GM18909 (cell line): ENCODE data around the gene DDC.
"Not testable (repeated sequence)": the region's sequence is repeated elsewhere in the genome, so short reads cannot be mapped to it uniquely, and the experiment has no call there.

Source experiments
- ATAC-seq: cut with Tn5 transposase; IDR thresholded peaks from one replicate; pipeline ENCODE4 v1.9.1; 2021; ENCODE audit warnings: mild to moderate bottlenecking; ENCODE audit not compliant: unreplicated experiment, poor library complexity

The DDC gene

DNA sequence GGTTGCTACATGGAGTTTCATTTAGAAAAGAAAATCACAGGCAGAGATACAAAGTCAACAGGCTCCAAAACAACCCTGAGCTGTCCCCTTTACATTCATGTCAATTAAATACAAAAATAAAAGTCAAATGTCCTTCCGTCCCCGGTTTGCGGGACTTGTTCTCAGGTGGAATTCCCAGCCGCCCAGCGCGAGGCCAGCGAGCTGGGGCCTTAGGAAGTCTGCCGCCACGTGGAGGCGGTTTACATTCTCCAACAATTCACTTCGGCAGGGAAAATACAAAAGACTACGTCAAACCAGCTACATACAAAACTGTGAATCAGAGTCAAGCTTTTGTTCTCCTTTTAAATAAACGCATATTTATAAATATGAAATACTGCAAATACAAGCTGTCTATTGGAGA, 25.3 kb upstream of the DDC start:
- ATAC-seq = no peak

- ATAC-seq = peak; percentile 39
Observed at GRCh38 chr7:50589364-50589763, 24.2 kb upstream of the DDC start.

DNA sequence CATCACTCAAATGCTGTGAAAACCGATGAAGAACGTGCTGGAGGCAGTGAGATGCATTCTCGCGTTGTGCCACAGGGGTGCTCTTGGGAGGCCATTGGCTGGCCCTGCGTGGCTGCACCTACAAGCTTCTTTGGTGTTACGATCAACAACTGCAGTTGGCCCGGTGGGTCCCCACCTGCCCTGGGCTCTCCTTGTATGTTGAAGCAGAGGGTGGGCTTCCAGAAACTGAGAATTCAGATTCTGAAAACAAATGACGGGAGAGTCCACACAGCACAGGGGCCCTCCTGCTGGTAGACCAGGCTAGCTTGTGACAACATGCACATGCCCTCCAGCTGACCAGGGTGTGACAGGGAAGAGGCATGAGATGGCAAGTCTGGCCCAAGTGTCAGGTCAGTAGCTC, 23.7 kb upstream of the DDC start:
- no peak for ATAC-seq

GRCh38 chr7:50587737-50588136, 22.5 kb upstream of the DDC start:
- no peak for ATAC-seq

GRCh38 chr7:50584793-50585408, 19.7 kb upstream of the DDC start:
- no peak for ATAC-seq

DNA sequence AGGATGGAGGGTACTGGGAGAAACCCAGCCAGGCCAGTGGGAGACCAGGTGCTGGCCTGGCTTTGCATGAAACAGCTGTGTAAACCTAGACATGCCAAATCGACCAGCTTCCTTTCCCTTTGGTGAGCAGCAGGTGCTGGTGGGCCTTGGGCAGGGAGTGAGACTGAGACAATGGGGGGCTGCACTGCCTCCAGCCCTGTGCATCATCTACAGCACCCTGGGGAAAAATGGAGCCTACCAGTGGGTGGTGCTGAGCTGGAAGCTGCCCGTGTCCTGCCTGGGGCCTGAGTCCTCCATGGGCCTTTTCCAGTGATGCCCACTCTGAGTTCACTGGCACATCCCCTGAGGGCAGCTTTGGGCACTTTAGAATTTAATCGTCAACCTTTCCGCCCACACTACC, 19.2 kb upstream of the DDC start:
- ATAC-seq = no peak

DNA sequence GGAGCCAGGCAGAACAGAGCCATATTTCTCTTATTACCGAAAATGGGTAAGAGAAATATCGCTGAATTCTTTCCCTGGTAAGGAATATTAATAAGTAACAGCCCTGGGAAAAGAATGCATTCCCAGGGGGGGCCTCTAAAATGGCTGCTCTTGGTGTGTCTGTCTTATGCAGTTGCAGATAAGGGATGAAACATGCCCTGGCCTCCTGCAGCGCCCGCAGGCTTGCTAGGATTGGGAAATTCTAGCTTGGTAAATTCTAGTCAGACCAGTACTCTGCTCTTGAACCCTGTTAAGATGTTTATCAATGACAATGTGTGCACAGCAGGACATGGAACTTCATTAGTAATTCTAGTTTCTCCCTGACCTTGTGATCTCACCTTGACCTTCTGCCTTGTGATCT, 18.1 kb upstream of the DDC start:
- ATAC-seq = not testable (repeated sequence)

GRCh38 chr7:50582271-50582670, 17.1 kb upstream of the DDC start:
- ATAC-seq = not testable (repeated sequence)

GRCh38 chr7:50580666-50581065, 15.5 kb upstream of the DDC start:
- not testable (repeated sequence) for ATAC-seq

DNA sequence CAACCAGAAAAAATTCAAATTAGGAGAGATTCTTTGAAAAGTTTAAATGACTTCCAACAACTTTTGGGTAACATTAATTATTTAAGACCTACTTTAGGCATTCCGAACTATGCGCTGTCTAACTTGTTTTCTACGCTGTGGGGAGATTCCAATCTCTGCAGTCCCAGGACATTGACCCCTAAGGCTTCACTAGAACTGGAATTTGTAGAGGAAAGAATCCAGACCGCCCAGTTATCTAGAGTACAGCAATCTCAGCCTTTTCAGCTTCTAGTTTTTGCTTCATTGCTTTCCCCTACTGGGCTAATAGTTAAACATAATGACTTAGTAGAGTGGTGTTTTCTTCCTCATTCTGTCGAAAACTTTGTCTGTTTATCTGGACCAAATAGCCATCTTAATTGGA, 14.9 kb upstream of the DDC start:
- no peak for ATAC-seq

DNA sequence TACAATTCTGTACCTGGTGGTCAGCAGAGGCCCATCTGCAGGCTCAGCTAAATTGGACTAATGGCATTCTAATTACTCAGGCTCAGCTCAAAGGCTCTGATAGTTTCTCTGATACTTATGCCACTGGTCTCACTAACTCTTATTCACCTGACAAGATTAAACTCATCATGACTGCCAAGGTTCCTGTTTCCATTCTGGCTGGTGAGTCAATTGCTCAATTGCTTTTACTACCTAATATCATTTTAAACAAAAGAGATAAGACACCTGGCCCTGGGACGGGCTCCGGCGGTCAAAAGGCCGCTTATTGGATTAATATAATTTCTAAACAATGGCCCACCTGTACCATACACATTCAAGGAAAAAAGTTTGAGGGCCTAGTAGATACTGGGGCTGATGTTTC, 12.9 kb upstream of the DDC start:
- ATAC-seq = not testable (repeated sequence)

DNA sequence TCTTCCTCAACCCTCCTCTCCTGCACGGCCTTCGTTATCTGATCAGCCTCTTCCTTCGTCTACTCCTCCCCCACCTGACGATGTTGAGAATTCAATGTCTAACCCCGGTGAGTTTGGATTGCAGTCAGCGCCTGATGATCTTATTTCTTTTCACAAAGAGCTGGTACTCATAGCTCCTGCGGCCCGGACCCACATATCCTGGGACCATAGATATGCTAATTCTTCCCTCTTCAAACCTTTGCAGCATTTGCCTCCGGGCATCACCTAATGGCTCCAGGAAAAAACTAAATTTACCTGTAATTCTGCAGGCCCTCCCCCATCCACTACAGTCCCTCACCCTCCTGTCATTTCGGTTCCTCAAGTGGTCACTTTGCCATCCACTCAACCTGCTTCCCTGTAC, 12.4 kb upstream of the DDC start:
- ATAC-seq = no peak

- not testable (repeated sequence) for ATAC-seq
Observed at GRCh38 chr7:50576388-50576787, 11.2 kb upstream of the DDC start.

DNA sequence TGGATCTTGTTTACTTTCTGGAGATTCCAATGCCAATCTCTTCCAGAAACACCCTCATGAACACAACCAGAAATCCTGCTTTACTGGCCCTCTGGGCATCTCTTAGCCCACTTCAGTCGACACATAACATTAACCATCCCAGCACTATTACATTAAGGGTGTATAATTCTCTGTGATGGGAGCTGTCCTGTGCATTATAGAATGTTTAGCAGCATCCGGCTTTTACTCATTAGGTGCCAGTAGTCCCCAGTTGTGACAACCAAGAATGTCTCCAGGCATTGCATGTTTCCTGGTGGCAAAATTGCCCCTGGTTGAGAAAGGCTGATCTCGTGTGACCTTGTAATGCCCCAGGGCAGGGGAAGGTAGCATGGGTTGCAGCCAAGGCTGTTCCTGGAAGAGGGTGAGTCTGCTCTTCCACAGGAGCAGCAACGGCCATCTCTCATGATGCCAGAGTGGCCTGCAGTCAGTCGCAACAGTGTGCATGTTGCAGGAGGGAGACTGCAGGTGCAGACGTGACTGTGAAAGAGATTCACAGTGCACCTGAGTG, 2.6 kb upstream of the DDC start:
- ATAC-seq = no peak

GRCh38 chr7:50565977-50566376, 772 bp upstream of the DDC start:
- ATAC-seq = no peak

- ATAC-seq = no peak
Observed at GRCh38 chr7:50565559-50565916, 333 bp upstream of the DDC start.

- no peak for ATAC-seq
Observed at GRCh38 chr7:50564171-50564570, 1.0 kb downstream of the DDC start.

- no peak for ATAC-seq
Observed at GRCh38 chr7:50562136-50562535, 3.1 kb downstream of the DDC start.

DNA sequence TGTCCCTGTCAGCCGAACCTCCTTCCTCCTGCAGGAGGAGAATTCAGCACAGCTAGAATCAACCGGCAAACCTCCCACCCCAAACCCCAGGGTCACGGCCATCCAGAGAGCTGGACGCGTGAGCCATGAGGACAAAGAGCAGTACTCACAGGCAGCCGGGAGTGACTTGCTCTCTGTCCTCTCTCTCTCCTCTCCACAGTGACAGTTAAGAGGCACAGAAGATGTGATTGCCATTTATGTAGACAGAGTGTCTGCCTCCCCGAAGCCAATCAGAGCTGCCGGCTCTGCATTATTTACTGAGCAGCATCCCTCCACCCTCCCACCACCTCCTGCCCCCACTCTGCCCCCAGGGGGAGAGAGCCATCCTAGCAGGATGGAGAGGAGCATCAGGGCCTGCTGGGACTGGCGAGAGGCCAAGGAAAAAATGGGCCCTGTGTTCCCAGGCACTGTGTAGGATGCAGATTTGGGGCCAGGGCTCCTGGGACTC, 4.3 kb downstream of the DDC start:
- ATAC-seq = no peak

- no peak for ATAC-seq
Observed at GRCh38 chr7:50559881-50560280, 5.3 kb downstream of the DDC start.

GRCh38 chr7:50558294-50559053, 6.7 kb downstream of the DDC start:
- no peak for ATAC-seq

DNA sequence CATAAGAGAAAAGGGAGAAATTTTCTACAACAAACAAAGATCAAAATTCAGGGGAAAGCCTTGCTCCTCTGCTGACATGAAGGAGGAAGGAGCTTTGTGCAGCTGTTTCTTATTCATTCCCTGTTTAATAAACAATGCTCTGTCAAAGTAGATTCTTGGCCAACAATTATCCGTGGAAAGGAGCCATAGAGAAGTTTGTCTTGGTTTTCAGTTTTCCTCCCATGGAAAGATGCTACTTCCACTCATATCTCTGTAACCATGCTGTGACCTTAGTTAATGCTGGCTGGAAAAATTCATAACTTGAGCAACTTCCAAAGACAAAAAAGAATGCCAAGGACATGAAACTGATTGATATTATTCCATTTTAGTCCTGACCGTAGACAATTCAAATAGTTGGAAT, 8.1 kb downstream of the DDC start:
- ATAC-seq = no peak
